ENCODE results near the gene SLC35F4.
"Not testable (repeated sequence)": the region's sequence is repeated elsewhere in the genome, so short reads cannot be mapped to it uniquely, and the experiment has no call there.

SLC35F4 gene

DNA sequence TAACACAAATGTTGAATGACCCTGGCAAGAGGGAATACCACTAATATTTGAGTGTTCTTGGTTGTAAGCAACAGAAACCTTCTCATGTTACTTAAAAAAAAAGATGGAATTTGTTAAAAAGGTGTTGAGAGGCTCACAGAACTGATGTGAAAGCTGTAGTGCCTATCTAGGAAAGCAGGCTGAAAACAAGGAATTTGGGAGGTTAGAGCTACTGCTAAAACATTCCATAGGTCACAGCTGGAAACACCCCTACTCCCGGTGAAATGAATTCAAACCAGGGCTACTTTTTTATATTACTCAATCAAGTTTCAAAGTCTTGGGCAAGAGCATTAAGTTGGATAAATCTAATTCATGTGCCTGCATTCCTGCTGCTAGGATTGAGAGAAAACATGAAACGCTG lies 104.1 kb downstream of the SLC35F4 start:
- TF ChIP-seq, protein P1, sequence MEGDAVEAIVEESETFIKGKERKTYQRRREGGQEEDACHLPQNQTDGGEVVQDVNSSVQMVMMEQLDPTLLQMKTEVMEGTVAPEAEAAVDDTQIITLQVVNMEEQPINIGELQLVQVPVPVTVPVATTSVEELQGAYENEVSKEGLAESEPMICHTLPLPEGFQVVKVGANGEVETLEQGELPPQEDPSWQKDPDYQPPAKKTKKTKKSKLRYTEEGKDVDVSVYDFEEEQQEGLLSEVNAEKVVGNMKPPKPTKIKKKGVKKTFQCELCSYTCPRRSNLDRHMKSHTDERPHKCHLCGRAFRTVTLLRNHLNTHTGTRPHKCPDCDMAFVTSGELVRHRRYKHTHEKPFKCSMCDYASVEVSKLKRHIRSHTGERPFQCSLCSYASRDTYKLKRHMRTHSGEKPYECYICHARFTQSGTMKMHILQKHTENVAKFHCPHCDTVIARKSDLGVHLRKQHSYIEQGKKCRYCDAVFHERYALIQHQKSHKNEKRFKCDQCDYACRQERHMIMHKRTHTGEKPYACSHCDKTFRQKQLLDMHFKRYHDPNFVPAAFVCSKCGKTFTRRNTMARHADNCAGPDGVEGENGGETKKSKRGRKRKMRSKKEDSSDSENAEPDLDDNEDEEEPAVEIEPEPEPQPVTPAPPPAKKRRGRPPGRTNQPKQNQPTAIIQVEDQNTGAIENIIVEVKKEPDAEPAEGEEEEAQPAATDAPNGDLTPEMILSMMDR (IDR thresholded peaks at IDR 0.05; ENCODE audit: insufficient read depth, low read length, missing control alignments) = no peak
- H3K4me3 ChIP-seq (ENCODE audit: low read depth, low read length) = no peak overlapping the region
- POLR2A ChIA-PET = no interaction called here
- no peak for DNase-seq (ENCODE audit: low read depth, low spot score)
- CTCF ChIA-PET = no interaction called here

DNA sequence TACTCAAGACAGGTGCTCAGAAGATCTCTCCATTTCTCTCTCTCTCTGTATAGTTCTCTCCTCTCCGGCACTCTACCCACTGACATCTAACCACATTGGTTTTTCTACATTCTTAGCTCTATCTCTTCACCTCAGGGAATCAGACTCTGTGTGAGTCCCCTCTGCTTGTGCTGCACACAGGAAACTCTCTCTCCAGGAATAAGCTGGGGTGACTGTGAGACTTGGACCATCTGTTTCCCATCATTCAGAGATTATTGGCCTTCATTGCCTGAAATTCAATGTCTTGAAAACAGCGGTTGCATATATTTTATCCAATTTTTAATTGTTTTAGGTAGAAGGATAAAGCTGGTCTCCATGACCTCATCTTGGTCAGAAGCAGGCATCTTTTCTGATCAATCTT lies 105.0 kb downstream of the SLC35F4 start:
- DNase-seq (ENCODE audit: low read depth, low spot score) = no peak
- ChIA-PET CTCF (no interaction called here), POLR2A (no interaction called here)
- H3K4me3 ChIP-seq (ENCODE audit: low read depth, low read length) = no peak overlapping the region
- TF ChIP-seq, protein P1 (IDR thresholded peaks at IDR 0.05; ENCODE audit: insufficient read depth, low read length, missing control alignments) = no peak

DNA sequence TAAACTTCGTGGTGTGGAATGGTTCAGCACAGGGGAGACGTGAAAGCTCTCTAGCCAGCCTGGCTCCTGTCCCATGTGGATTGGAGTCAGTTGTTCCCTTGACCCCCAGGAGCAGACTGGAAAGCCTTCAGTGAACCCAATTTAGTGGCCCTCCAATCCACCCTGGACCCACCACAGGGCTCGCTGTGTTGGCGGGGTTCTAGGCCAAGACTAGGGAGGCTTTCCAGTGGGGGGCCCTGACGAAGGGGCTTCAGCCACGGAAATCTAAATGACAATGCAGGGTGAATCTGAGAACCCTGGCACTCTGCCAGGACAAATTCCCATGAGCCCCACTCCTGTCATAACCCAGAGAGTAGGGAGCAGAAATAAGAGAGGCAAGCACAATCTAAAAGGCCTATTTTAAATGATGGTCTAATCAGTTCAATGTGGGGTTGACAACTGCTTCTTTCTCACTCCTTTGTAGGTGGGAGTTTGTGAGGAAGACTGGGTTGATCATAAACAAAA lies 110.8 kb downstream of the SLC35F4 start:
- CTCF ChIA-PET = no interaction called here

DNA sequence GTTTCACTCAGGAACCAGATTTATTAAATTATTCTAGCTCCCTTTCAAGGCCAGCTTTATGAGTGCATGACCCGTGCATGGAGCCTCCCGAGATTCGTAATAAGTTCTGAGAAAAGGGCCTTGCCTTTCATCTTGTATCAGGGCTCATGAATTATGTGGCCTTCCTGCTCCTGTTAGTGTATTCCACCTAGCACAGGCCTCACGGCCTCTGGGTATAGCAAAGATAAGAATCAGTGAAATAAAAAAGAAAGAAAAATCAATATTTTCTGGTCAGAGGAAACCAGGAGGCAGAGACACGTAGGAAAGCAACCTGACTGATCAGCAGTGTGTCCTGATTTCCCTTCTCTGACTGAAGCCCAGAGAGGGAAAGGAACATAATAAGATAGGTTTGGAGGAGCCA lies 111.4 kb downstream of the SLC35F4 start:
- POLR2A ChIA-PET = no interaction called here
- CTCF ChIA-PET = no interaction called here
- no peak for DNase-seq (ENCODE audit: low read depth, low spot score)
- no peak overlapping the region for H3K4me3 ChIP-seq (ENCODE audit: low read depth, low read length)
- TF ChIP-seq, protein P1 (IDR thresholded peaks at IDR 0.05; ENCODE audit: insufficient read depth, low read length, missing control alignments) = no peak

More for the DNA sequence above, 110.8 kb downstream of the SLC35F4 start:
- H3K4me3 ChIP-seq (ENCODE audit: low read depth, low read length) = no peak overlapping the region
- DNase-seq (ENCODE audit: low read depth, low spot score) = no peak
- TF ChIP-seq, protein P1 (IDR thresholded peaks at IDR 0.05; ENCODE audit: insufficient read depth, low read length, missing control alignments) = no peak
- POLR2A ChIA-PET = no interaction called here

DNA sequence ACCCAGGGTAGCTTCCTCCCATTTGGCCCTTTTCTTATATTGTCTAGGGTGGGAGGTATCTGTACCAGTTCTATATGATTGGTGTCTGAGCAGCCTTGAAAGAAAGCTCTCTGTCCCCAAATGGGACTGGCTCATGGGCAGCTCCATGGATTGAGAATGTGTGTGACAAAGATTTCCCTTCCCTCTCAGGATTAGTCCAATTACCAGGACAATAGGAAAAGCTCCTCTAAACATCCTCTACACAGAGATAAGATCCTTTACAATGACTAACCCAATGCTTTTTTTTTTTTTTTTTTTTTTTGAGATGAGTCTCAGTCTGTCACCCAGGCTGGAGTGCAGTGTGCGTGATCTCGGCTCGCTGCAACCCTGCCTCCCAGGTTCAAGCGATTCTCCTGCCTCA lies 112.1 kb downstream of the SLC35F4 start:
- ChIA-PET CTCF (no interaction called here), POLR2A (no interaction called here)
- no peak for DNase-seq (ENCODE audit: low read depth, low spot score)

DNA sequence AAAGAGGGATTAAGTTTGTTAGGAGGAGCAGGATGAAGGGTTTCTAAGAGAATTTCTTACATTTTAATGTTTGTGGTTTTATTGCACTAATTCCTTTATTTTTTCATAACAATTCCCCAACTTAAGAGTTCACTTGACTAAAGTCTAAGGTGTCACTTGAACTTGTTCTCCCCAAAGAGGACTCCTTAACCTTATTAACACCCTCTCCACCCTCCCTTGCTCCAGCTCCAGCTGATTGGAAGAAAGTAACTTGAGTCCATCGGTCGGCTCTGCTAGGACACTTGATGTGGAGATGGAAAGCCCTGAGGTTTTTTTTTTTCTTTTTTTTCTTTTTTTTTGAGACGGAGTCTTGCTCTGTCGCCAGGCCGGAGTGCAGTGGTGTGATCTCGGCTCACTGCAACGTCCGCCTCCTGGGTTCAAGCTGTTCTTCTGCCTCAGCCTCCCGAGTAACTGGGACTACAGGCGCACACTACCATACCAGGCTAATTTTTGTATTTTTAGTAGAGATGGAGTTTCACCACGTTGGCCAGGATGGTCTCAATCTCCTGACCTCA lies 113.7 kb downstream of the SLC35F4 start:
- POLR2A ChIA-PET; CTCF ChIA-PET; H3K4me3 ChIP-seq (ENCODE audit: low read depth, low read length); DNase-seq (ENCODE audit: low read depth, low spot score): not testable (repeated sequence)

More for the DNA sequence above, 112.1 kb downstream of the SLC35F4 start:
- no peak overlapping the region for H3K4me3 ChIP-seq (ENCODE audit: low read depth, low read length)
- TF ChIP-seq, protein P1 (IDR thresholded peaks at IDR 0.05; ENCODE audit: insufficient read depth, low read length, missing control alignments) = no peak

DNA sequence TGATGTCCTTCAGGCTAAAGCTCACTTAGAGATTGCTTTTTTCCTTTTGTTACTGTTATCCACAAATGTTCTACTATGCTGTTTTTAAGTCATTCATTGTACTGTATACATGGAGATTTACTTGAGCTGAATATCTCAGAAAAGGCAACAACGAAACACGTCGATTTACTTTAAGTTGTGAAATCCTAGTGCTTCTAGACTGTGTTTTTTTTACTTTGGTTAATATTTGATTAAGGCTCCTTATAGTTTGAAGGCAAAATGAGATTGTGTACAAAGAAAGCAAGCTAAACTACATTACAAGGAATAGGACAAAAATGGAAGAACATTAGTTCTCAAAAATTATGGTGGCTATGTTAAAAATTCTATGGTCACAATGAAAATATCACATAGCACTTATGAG lies 114.5 kb downstream of the SLC35F4 start:
- CTCF ChIA-PET = no interaction called here
- no peak for DNase-seq (ENCODE audit: low read depth, low spot score)
- POLR2A ChIA-PET = no interaction called here
- TF ChIP-seq, protein P1 (IDR thresholded peaks at IDR 0.05; ENCODE audit: insufficient read depth, low read length, missing control alignments) = no peak
- no peak overlapping the region for H3K4me3 ChIP-seq (ENCODE audit: low read depth, low read length)

All from AG04449 (cell line).